Pancreas (tissue), 10 donors: ENCODE measurements around the gene KSR1. TPM values are rescaled to one million over a fixed set of nuclear protein-coding genes. Genes with fewer than 3 reads are reported as not detected.

Experiments
- ATAC-seq, 4 donors: fragments of 200-7000 bp; cut with Tn5 transposase; one replicate each; pipeline versions ENCODE4 v1.8.0 to v1.9.1; 2020; ENCODE audit warnings: mild to moderate bottlenecking in 4 of 4, moderate library complexity in 4 of 4
- DNase-seq, 6 donors: peaks; one replicate each; pipeline ENCODE4 v3.0.0-alpha.2; 2020
- FAIRE-seq: peaks from 2 replicates; lab custom pipeline; 2012; peaks lifted over from hg19 to GRCh38; lab: Jason Lieb, UNC
- H3K27ac ChIP-seq, 4 donors: fragments of 200-600 bp; sonication (generic); 1 replicate in 3 of 4; 2 replicates in 1 of 4; pipeline versions ENCODE4 v1.5.0 to v1.8.0; 2020
- H3K27me3 ChIP-seq, 4 donors: fragments of 200-600 bp; one replicate each; pipeline ENCODE4 v1.8.0; 2021
- H3K36me3 ChIP-seq, 3 donors: fragments of 200-600 bp; sonication (generic) in 1 of 3; one replicate each; pipeline versions ENCODE4 v1.5.0 to v1.8.0; 2020 to 2021
- H3K4me1 ChIP-seq, 3 donors: fragments of 200-600 bp; one replicate each; pipeline ENCODE4 v1.8.0; 2021
- H3K4me3 ChIP-seq, 4 donors: fragments of 200-600 bp; sonication (generic) in 2 of 4; one replicate each; pipeline versions ENCODE4 v1.5.0 to v1.8.0; 2020 to 2021
- H3K9me3 ChIP-seq, 4 donors: fragments of 200-600 bp; one replicate each; pipeline ENCODE4 v1.8.0; 2021
- CTCF ChIP-seq, 4 donors: fragments of 200-600 bp; sonication (generic) in 3 of 4; IDR thresholded peaks; one replicate each; pipeline versions ENCODE4 v1.5.0 to v1.8.0; 2021; ENCODE audit warnings: antibody characterized with exemption in 4 of 4
- WGBS, 2 donors: extraction: QIAGEN DNeasy Blood & Tissue Kit; methylation state at CpG; one replicate each; pipeline ENCODE4 v1.1.7; 2013; 5-methylcytosine and 5-hydroxymethylcytosine counted together
- intact Hi-C, 3 donors: fragments of 100-400 bp; cut with DNase I; formaldehyde crosslinking; loops; one replicate each; pipeline versions ENCODE4 v1.11.1 to v1.14.2; 2022
- polyA plus RNA-seq, 2 donors: library from polyadenylated mRNA; stranded (reverse); fragments of 200-250 nt; gene quantifications; one replicate each; pipeline ENCODE4 v1.2.3, GENCODE V29; 2013
- total RNA-seq, 6 donors: library from RNA; stranded (reverse); fragmentation: NEBNext Ultra II Directional in 4 of 6; extraction: Animal tissue kit (Norgen Biotek cat#: 25700) in 4 of 6; gene quantifications; one replicate each; pipeline versions ENCODE4 v1.2.1 to v1.2.4, GENCODE V29; 2021 to 2023
- donor health status: healthy with polysubstance abuse.
- donor health status: DM: no; HTN: no; CAD: no; lungs with moderate emphysema.
- donor health status: DM: no; HTN: no; CAD: no.
- donor health status: control.
- donor health status: control.
- donor health status: Bipolar disorder and iron deficiency.
- donor health status: DM: yes; HTN: yes; CAD: no.
- donor health status: DM: no; HTN: no; CAD: no.
- donor health status: DM: no; HTN: no; CAD: no.
- donor health status: DM: yes; HTN: yes; CAD: no.

Gene KSR1
- total and polyA plus RNA-seq, 8 donors, result 68.2 to 139 (median 103) TPM

GRCh38 chr17:27610304-27610677 lies 154.0 kb downstream of the KSR1 start:
- no peak for DNase-seq
- 83 to 86% methylated on average over 4 of the region's 4 CpGs for WGBS, 2 donors
- H3K27ac ChIP-seq, result no peak overlapping the region

GRCh38 chr17:27612160-27612770 lies 156.0 kb downstream of the KSR1 start:
- DNase-seq, result no peak
- WGBS, 2 donors, result 82 to 84% methylated on average over 3 of the region's 3 CpGs
- no peak for TF ChIP-seq CTCF (IDR thresholded peaks at IDR 0.05)
- Histone ChIP-seq H3K9me3 (no peaks in the 10 kb centered on the region), H3K4me3 (no peak overlapping the region), H3K4me1 (no peaks in the 10 kb centered on the region), H3K27ac (no peak overlapping the region), H3K27me3 (no peaks in the 10 kb centered on the region), H3K36me3 (peaks cover 7 to 89% (median 41%) of the 10 kb centered on the region in 3 donors)
- ATAC-seq, result no peak
- intact Hi-C loops, result no loop called here
- FAIRE-seq, result no peak

More at GRCh38 chr17:27610304-27610677, 154.0 kb downstream of the KSR1 start:
- H3K4me3 ChIP-seq, result no peak overlapping the region
- H3K4me1 ChIP-seq, result no peaks in the 10 kb centered on the region
- H3K27me3 ChIP-seq, result no peaks in the 10 kb centered on the region
- intact Hi-C loops, result no loop called here
- no peaks in the 10 kb centered on the region for H3K9me3 ChIP-seq
- peaks cover 7 to 97% (median 55%) of the 10 kb centered on the region in 3 donors for H3K36me3 ChIP-seq
- FAIRE-seq (no peak), ATAC-seq (no peak)
- no peak for TF ChIP-seq CTCF (IDR thresholded peaks at IDR 0.05)

GRCh38 chr17:27613433-27613832 lies 157.2 kb downstream of the KSR1 start:
- no peak for ATAC-seq
- no peak for TF ChIP-seq CTCF (IDR thresholded peaks at IDR 0.05)
- Histone ChIP-seq H3K27me3 (no peaks in the 10 kb centered on the region), H3K36me3 (peaks cover 14 to 89% (median 45%) of the 10 kb centered on the region in 3 donors), H3K27ac (no peak overlapping the region), H3K4me1 (no peaks in the 10 kb centered on the region), H3K4me3 (no peak overlapping the region), H3K9me3 (no peaks in the 10 kb centered on the region)
- no peak for DNase-seq
- intact Hi-C loops, result no loop called here
- 83 to 84% methylated on average over 3 of the region's 3 CpGs for WGBS, 2 donors
- FAIRE-seq, result no peak

GRCh38 chr17:27615121-27615520 lies 158.9 kb downstream of the KSR1 start:
- ATAC-seq (no peak), FAIRE-seq (no peak), DNase-seq (no peak)
- Histone ChIP-seq H3K4me1 (no peaks in the 10 kb centered on the region), H3K4me3 (no peak overlapping the region), H3K36me3 (peaks cover 17 to 89% (median 54%) of the 10 kb centered on the region in 3 donors), H3K27ac (no peak overlapping the region), H3K9me3 (no peaks in the 10 kb centered on the region), H3K27me3 (no peaks in the 10 kb centered on the region)
- no peak for TF ChIP-seq CTCF (IDR thresholded peaks at IDR 0.05)
- 92 to 98% methylated on average over 1 of the region's 1 CpG for WGBS, 2 donors
- intact Hi-C loops, result no loop called here

GRCh38 chr17:27616414-27616813 lies 160.2 kb downstream of the KSR1 start:
- DNase-seq, result no peak
- Histone ChIP-seq H3K9me3 (no peaks in the 10 kb centered on the region), H3K27me3 (no peaks in the 10 kb centered on the region), H3K27ac (no peak overlapping the region), H3K4me1 (no peaks in the 10 kb centered on the region), H3K36me3 (peaks cover 10 to 88% (median 59%) of the 10 kb centered on the region in 3 donors), H3K4me3 (no peak overlapping the region)
- no peak for FAIRE-seq
- TF ChIP-seq CTCF (IDR thresholded peaks at IDR 0.05), result no peak
- no peak for ATAC-seq
- WGBS, 2 donors, result 82 to 86% methylated on average over 4 of the region's 4 CpGs
- intact Hi-C loops, result no loop called here
